Hematopoietic multipotent progenitor cell (in vitro differentiated cells): ENCODE data around the gene CIAO3. TPM values are rescaled to one million over a fixed set of nuclear protein-coding genes. Genes with fewer than 3 reads are reported as not detected.

Experiments used
- DNase-seq, 3 donors: peaks; one replicate each; pipeline ENCODE4 v3.0.0-alpha.2; 2011 to 2015; ENCODE audit warnings: low read depth in 2 of 3, low spot score in 2 of 3
- total RNA-seq: library from RNA; depleted of rRNA; stranded (reverse); fragments of >200 nt; gene quantifications from one replicate; pipeline ENCODE4 v1.2.3, GENCODE V29; 2012

The CIAO3 gene
- total RNA-seq, 1 donor, result 72.2 TPM

DNA sequence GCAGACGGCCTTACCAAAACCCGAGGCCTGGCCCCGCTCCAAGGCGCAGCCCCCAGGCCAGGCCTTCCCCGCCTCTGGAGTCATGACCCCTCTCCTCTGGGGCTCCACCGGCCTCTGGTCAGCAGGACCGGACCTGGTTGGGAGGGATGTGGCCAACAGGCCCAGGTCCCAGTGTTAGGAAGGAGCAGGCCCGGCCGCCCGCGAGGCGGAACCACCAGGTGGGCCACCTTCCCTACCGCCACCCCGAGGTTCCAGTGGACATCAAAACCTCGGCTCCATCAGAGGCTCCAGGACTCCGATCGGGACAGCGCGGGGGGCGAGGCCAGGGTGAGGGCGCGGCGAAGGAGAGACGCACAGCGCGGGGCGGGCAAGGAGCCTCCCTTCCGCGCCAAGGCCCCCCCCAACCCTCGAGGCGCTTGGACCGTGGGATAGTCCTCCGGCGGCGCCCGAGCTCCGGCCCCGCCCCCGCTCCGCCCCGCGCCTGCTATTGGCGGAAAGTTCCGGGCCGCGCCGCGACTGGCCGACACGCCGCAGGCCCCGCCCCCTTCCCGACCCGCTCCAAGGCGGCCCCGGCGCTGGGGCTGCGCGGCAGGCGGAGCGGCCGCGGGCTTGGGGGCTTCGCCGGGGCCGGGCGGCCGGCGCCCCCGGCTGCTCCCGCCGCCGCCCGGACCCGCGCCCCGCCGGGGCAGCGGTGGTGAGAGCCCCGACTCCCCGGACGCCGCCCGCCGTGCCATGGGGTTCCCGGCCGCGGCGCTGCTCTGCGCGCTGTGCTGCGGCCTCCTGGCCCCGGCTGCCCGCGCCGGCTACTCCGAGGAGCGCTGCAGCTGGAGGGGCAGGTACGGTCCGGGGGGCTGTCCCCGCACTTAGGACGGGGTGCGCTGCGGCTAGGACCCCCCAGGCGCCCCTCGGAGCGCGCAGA lies 26.0 kb downstream of the CIAO3 start, which contains the start of gene METRN:
Gene METRN, plus strand, starts transcription at position 561 of the 919 bp plus-strand sequence. Its CDS starts 172 bp downstream, at position 733.
- DNase-seq, result peak; percentile 70 to 83 (median 81)

DNA sequence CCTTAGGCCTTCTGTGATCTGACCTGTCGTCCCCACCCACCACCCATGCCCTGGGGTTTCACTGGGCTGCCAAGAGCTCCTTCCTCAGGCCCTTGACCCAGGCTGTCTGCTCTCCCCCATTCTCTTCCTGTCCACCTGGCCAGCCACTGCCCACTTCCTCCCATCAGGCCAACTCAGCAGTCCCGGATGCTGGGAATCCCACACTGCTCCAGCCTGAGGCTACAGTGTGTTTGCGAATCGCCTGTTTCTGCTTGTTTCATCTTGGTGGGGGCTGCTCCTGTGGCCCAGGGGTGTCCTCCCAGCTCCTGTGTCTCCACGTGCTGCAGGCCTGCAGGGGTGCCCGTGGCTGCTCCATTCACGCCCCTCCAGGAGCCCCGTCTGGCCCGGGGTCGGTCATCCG lies 26.7 kb downstream of the CIAO3 start:
- DNase-seq, result no peak

DNA sequence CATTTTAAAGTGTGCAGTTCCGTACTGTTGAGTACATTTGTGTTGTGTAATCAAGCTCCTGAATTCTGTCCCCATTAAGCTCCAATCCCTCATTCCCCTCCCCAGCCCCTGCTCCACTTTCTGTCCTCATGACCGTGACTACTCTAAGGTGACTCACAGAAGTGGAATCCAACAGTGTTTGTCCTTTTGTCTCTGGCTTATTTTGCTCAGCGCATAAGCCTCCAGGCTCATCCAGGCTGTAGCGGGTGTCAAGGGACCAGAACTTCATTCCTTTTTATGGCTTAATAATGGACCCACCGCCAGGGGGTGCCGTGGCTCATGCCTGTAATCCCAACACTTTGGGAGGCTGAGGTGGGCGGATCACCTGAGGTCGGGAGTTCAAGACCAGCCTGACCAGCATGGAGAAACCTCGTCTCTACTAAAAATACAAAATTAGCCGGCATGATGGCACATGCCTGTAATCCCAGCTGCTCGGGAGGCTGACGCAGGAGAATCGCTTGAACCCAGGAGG lies 28.0 kb downstream of the CIAO3 start:
- peak in 1 of 3 donors; percentile 54 for DNase-seq

DNA sequence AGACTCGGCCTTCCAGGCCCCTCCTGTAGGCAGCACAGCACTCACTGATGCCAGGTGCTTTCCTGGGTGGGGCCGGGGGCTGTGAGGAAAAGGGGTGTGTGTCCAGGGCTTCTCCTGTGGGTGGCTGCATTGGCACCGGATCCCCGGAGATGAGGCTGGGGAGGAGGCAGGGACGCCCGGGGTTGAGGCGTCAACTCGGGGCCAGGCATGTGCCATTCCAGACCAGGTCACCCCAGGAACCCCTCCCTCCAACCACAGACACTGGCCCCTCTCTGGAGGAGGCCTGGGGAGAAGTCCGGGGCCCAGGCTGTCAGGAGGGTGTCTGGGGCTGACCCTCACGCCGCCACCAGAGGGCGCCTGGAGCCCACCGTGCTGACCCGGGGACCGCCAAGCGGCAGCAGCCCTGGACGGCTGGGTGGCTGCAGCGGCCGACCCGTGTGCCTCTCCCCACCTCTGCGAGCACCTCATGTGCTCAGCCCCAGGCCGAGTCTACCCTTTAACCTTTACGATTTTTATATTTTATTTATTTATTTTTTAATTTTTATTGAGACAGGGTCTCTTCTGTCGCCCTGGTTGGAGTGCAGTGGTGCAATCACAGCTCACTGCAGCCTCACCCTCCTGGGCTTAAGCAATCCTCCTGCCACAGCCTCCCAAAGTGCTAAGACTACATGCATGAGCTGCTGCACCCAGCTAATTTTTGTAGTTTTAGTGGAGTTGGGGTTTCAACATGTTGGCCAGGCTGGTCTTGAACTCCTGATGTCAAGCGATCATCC lies 29.1 kb downstream of the CIAO3 start:
- peak; percentile 67 to 70 (median 68) for DNase-seq

DNA sequence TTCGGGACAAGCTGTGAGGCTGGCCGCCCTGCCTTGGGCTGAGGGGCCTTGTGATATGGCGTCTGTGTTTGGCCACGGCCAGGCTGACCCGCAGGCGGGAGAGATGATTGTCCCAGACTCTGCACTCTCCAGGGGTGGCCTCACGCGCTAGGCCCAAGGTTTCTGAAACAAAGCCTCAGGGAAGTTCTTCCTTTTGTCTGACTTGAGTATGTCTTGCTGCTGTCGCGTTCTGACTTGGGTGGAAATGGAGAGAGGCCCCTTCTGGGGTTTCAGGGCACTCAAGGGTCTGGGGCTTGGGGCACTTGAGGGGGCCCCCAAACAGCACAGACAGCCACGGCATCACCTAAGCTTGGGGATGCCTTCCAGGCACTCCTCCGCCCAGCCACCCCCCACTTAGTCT lies 29.7 kb downstream of the CIAO3 start:
- no peak for DNase-seq

DNA sequence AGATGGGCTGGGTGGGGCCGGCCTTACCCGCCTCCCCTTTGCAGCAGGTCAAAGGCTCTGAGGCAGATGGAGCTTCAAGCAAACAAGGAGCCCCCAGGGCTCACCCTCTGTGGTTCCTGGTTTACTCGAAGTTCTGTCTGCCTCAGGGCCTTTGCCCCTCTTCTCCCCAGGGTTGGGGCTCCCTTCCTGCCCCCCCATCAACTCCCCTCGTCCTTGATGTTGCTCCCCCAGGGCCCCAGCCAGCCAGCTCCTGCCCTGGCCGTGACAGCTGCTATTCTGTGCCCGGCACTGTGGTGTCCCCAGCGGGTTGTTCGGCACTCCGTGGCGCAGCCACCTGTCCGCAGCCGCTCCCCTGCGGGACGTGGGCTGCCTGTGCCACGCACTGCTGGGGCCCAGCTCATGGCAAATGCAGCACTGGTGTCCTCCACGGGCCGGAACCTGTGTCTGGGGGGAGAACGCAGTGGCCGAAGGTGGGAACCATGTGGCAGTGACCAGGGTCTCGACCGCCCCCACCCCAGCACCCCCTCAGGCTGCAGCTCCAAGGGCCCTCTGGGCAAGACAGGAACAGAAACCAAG lies 30.2 kb downstream of the CIAO3 start:
- DNase-seq, result no peak

DNA sequence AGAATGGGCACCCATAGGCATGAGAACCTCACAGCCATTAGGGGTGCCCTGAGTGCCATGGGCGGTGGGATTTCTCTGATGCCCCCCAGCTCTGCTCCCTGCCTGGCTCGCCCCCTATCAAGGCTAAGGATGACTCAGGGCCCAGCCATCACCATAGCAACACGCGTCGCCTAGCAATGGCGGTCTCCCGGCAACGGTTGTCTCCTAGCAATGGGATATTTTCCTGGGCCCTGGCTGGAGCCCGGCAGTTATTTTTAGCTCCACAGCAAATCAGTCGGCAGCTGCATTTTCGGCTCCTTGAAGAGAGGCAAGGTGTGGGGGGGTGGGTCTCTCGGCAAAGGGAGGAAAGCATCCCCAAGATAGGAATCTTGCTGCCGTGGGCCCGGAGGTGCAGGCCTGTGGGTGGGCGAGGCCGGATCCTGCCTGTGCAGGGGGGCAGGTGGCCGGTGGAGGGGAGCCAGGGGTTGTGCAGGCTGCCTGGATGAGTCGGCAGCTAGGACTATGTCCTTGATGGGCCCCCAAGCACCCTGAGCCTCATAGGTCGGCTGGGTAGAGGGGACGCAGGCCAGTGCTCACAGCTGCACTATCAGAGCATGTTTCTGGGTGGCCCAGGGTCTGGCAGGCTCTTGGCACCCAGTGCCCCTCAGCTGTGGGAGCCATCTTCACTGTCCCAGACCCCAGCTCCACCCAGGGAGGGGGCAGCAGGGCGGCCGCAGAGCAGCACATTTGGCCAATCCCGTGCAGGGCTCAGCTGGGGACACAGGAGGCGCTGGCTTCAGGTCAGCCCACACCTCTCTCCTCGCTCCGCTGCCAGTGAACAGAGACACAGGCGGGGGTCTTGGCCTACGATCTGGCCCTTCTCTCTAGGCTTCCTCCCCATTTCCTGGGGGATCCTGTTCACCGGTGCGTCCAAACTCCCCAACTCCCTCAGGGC lies 31.0 kb downstream of the CIAO3 start:
- no peak for DNase-seq

DNA sequence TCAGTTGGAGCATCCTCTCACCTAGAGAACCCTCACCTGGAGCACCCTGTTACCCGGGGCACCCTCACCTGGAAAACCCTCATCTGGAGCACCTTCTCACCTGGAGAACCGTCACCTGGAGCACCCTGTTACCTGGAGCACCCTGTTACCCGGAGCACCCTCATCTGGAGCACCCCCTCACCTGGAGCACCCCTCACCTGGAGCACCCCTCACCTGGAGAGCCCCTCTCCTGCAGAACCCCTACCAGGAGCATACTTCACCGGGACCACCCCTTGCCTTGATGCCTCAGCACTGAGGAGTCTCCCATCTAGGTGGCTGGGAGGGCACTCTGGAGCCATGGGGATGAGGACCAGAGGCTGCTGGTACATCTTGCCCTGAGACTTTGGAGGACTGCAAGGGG lies 31.8 kb downstream of the CIAO3 start:
- no peak for DNase-seq

DNA sequence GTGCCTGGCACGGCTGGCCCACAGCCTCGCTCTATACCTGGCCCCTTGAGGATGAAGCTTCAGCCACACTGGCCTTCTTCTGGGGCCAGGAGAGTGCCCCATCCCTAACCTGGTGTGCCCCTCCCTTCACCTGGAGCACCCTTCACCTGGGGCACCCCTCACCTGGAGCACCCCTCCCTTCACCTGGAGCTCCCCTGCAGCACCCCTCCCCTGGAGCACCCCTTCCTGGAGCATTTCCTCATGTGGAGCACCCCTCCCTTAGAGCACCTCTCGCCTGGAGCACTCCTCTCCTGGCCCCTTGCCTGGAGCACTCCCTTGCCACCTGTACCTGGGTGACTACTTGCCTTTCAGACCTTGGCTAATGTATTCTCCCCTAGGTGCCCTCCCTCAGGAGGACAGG lies 32.8 kb downstream of the CIAO3 start:
- no peak for DNase-seq

DNA sequence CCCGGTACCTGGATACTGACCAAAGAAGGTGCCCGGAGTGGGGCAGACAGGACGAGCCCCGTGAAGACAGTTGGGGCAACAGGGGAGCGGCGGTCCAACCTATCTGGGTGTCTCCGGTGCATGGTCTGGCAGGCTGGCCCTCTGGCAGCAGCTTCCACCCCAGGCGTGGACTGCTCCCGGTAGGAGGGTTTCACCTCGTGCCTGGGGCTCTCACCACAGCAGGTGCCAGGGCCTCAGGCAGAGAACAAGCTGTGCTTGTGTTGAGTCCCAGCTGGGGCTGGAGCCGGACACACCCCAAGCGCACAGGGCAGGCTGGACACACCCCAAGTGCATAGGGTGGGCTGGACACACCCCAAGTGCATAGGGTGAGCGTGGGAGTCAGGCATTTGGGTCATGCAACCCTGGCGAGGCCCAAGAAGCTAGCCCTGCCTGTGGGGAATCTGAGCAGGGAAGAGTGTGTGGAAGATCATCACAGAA lies 33.7 kb downstream of the CIAO3 start:
- no peak for DNase-seq

DNA sequence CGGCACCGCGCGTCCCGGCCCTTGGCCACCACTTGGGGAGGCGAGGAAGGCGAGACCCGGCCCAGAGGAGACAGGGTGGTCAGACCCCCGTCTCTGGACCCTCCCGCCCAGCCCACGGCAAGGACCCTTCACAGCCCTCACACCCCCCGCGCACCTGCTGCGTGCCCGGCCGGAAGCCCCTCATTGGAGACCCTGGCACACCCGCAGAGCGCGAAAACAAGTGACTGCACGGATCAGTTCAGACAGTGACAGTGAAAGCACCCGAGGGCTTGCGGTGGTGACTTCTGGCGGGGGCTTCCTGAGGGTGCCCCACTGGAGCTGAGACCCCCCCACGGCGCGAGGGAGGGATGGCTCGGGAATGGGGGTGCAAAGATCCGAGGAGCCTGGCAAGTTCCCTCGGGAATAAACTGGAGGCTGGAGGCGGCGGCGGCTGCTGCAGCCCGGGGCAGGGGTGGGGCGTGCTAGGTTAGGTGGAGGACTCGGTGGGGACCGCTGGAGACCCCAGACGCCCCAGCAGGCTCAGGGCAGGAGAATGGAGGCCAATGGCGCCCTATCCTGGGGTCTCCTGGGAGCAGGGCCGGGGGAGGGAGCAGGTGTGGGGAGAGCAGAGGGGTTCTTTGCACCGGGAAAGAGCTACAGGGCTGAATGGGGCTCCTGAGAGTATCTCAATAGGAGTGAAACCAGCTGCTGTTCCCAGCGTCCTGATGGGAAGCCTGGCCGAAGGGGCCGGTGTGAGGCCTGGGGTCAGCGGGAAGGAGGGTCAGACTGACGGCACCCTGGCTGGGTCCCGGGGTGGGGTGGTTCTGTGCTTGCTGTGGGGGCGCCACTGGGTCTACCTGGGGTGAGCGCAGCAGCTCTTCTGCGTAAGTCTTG lies 34.4 kb downstream of the CIAO3 start:
- DNase-seq, result no peak

DNA sequence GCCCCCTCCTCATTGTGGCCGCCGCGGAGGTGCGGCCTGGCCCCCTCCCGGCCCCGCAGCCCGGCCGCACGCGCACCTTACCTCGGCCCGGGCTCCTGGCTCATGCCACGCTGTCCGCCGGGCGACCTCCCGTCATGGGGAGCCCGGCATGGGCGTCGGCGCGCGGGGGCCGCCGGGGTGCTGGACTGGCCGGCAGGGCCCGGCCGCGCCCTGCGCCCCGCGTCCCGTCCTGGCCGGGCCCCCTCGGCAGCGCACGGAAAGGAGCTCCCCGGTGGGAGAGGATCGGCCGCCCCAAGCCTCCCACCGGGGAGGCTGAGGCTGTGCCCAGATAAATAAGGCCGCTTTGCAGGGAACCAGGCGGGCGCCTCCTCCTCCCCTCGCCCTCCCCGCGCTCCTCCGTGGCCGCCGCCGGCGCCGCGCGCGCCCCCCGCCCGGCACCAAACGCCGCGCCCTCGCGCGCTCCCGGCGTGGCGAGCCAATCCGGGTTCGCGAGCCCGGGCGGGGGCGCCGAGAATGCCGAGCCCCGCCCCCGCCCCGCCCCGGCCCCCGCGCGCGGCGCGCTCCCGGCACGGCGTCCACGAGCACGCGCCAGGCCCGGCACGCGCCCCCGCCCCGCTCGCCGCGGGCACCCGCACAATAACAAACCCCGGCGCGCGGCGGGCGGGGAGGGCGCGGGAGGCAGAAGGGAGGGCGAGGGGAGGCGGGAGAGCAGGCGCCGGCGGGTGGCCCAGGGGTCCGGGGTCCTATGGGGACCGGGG lies 35.2 kb downstream of the CIAO3 start, which contains the start of gene FBXL16:
Gene FBXL16, minus strand, starts transcription at position 371 of the 758 bp plus-strand sequence. CDS start 8,396 bp downstream, outside the sequence.
- DNase-seq, result no peak

DNA sequence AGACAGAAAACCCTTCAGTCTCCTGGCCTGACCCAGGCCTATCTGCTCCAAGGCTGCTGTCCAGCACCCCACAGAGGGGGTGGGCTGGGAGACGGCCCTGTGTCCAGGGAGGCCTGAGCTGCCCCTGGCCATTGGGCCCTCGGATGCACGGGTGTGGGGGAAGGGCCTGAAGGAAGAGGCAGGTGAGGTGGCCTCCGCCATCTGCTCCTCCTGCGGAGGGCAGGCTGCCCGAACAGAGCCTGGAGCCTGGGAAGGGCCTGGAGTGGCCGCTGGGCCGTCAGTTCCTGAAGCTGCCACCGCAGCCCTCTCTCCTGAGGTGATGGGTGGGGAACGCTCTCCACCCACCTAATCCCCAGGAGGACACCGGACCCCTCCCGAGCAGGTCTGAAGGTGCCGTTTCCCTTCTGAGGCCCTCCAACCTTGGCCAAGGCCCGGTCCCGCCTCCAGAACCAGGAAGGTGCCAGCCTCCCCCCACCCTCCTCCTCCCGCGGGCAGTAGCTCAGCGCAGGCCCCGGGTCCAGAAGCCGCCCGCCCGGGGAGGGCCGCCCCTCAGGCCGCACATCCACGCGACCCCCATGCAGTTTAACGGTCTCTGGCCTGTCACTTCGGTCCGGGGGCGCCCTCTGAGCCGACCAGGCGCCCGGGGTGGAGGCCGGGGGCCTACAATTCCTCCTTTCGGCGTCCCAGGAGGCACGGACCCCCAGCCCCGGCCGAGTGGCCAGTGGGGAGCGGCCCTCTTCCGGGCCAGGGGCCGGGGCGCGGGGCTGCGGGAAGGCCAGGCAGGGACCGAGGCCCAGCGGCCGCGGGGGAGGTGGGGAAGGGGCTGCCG lies 36.0 kb downstream of the CIAO3 start:
- DNase-seq, result no peak

DNA sequence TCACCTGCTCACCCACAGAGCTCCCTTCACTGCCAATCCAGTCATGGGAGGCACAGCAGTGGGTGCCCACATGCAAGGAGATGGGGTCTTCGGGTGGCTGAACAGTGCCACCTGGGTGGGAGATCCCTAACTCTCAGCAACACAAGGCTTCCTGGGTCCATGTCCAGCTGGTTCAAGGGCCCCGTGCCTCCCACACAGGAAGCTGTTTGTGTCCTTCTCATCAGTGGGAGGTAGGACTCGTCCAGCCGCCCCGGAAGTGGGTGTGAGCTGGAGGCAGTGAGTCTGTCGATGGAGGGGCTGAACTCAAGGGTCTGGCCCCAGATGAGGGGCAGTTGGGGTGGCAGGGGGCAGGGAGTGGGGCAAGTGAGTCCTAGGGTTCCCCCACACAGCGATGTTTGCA lies 36.8 kb downstream of the CIAO3 start:
- no peak for DNase-seq

DNA sequence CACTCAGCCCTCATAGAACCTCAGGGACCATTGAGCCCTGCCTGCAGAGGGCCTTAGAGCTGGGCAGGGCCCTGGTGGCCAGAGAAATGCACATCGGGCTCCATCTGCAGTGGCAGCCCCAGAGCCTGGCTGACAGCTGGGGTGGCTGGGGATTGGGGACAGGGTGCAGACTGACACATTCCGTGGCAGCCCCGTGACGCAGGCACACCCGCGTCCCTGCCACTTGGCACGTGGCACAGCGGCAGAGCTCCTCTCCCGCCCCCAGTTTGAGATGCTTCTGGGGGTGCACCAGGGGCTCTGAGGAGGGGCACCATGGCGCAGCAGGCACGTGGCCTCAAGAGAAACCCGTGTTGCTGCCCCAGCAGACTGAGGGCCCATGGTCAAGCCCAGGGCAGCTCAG lies 37.4 kb downstream of the CIAO3 start:
- DNase-seq, result no peak

DNA sequence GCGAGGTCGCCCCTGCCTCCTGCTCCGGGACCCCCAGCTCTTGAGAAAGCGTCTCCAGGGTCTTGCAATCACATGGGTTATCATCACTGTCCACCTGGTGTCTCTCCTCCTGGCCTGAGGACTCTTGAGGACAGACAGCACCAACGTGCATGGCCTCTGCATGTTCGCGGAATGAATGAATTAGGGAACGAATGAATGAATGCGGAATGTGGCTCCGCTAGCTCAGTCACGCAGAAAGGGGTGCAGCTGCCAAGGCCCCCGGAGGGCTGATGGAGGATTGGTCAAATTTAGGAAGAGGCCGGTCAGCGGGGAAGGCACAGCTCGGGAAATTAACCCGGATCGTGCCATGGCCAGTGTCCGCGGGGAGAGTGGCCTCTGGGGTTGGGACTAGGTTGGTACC lies 38.5 kb downstream of the CIAO3 start:
- DNase-seq, result no peak
